GM21737 (cell line): ENCODE data around the gene MOB4.
"Not testable (repeated sequence)": the region's sequence is repeated elsewhere in the genome, so short reads cannot be mapped to it uniquely, and the experiment has no call there.

Source experiments
- ATAC-seq: cut with Tn5 transposase; IDR thresholded peaks from one replicate; pipeline ENCODE4 v1.9.1; 2021; ENCODE audit warnings: mild to moderate bottlenecking, moderate library complexity; ENCODE audit not compliant: unreplicated experiment

Gene MOB4

GRCh38 chr2:197587255-197587654 is 71.4 kb downstream of the MOB4 start:
- ATAC-seq, result not testable (repeated sequence)

- no peak for ATAC-seq
Observed at GRCh38 chr2:197591339-197592072, 75.6 kb downstream of the MOB4 start.

- ATAC-seq, result no peak
Observed at GRCh38 chr2:197596766-197597165, 80.9 kb downstream of the MOB4 start.

- no peak for ATAC-seq
Observed at GRCh38 chr2:197597166-197597565, 81.3 kb downstream of the MOB4 start.

- ATAC-seq, result no peak
Observed at GRCh38 chr2:197598450-197598849, 82.6 kb downstream of the MOB4 start.

- ATAC-seq, result peak; percentile 50
Observed at GRCh38 chr2:197599285-197599965, 83.6 kb downstream of the MOB4 start.

GRCh38 chr2:197600306-197600705 is 84.4 kb downstream of the MOB4 start:
- ATAC-seq, result no peak

GRCh38 chr2:197601726-197602125 is 85.9 kb downstream of the MOB4 start:
- no peak for ATAC-seq
